Liver (tissue), 9 donors: ENCODE results near the gene CAPRIN1. TPM values are rescaled to one million over a fixed set of nuclear protein-coding genes. Genes with fewer than 3 reads are reported as not detected.

ENCODE experiments used
- DNase-seq: peaks from one replicate; pipeline ENCODE4 v3.0.0-alpha.2; 2017; ENCODE audit warnings: low spot score
- H3K27ac ChIP-seq, 2 donors: one replicate each; pipeline ENCODE4 v1.7.0; 2013; ENCODE audit warnings: inconsistent platforms in 2 of 2, low read length in 2 of 2, control low read depth in 1 of 2, low read depth in 1 of 2, mild to moderate bottlenecking in 1 of 2
- H3K27me3 ChIP-seq, 4 donors: one replicate each; pipeline versions ENCODE4 v1.6.1 to v1.7.0; 2013; ENCODE audit warnings: low read length in 3 of 4, inconsistent platforms in 1 of 4, mild to moderate bottlenecking in 1 of 4, moderate library complexity in 1 of 4; ENCODE audit not compliant: control insufficient read depth in 4 of 4, insufficient read depth in 4 of 4
- H3K36me3 ChIP-seq, 4 donors: one replicate each; pipeline versions ENCODE4 v1.6.1 to v1.7.0; 2013; ENCODE audit warnings: low read length in 3 of 4, mild to moderate bottlenecking in 3 of 4, low read depth in 1 of 4, moderate library complexity in 1 of 4; ENCODE audit not compliant: control insufficient read depth in 4 of 4, insufficient read depth in 3 of 4
- H3K4me1 ChIP-seq, 4 donors: one replicate each; pipeline versions ENCODE4 v1.6.1 to v1.7.0; 2013; ENCODE audit warnings: low read length in 3 of 4, mild to moderate bottlenecking in 3 of 4, moderate library complexity in 1 of 4; ENCODE audit not compliant: control insufficient read depth in 4 of 4, insufficient read depth in 4 of 4
- H3K4me3 ChIP-seq, 3 donors: one replicate each; pipeline versions ENCODE4 v1.6.1 to v1.7.0; 2013; ENCODE audit warnings: low read length in 3 of 3, control low read depth in 1 of 3, low read depth in 1 of 3, mild to moderate bottlenecking in 1 of 3
- H3K9ac ChIP-seq, 2 donors: one replicate each; pipeline ENCODE4 v1.7.0; 2013; ENCODE audit warnings: low read length in 2 of 2, mild to moderate bottlenecking in 2 of 2, moderate library complexity in 2 of 2, control low read depth in 1 of 2, low read depth in 1 of 2
- H3K9me3 ChIP-seq, 4 donors: one replicate each; pipeline versions ENCODE4 v1.6.1 to v1.7.0; 2013; ENCODE audit warnings: low read length in 3 of 4; ENCODE audit not compliant: control insufficient read depth in 4 of 4
- CTCF ChIP-seq: fragments of 150-350 bp; IDR thresholded peaks from 2 replicates; pipeline ENCODE4 v1.5.1; 2017; ENCODE audit warnings: improper control_type of control experiment, low read depth, low read length; ENCODE audit not compliant: missing input control
- EGR1 ChIP-seq, 2 donors: IDR thresholded peaks; 2 replicates each; pipeline ENCODE4 v1.6.1; 2016 to 2018; ENCODE audit warnings: antibody characterized with exemption in 2 of 2, low read depth in 2 of 2
- FOXA1 ChIP-seq: IDR thresholded peaks from 2 replicates; pipeline ENCODE4 v1.6.1; 2016; ENCODE audit warnings: antibody characterized with exemption
- FOXA2 ChIP-seq: IDR thresholded peaks from 2 replicates; pipeline ENCODE4 v1.6.1; 2016; ENCODE audit warnings: antibody characterized with exemption
- GABPA ChIP-seq, 2 donors: IDR thresholded peaks in 1 of 2; conservative IDR thresholded peaks in 1 of 2; 2 replicates each; pipeline ENCODE4 v1.6.1; 2016; ENCODE audit warnings: antibody characterized with exemption in 2 of 2, mild to moderate bottlenecking in 1 of 2, moderate library complexity in 1 of 2
- HNF4A ChIP-seq, 2 donors: conservative IDR thresholded peaks; 2 replicates each; pipeline ENCODE4 v1.6.1; 2016; ENCODE audit warnings: antibody characterized with exemption in 2 of 2, mild to moderate bottlenecking in 2 of 2
- HNF4G ChIP-seq: IDR thresholded peaks from 2 replicates; pipeline ENCODE4 v1.6.1; 2016; ENCODE audit warnings: antibody characterized with exemption
- JUND ChIP-seq, 2 donors: IDR thresholded peaks; 2 replicates each; pipeline ENCODE4 v1.6.1; 2016; ENCODE audit warnings: antibody characterized with exemption in 2 of 2
- MAX ChIP-seq: IDR thresholded peaks from 2 replicates; pipeline ENCODE4 v1.6.1; 2016; ENCODE audit warnings: antibody characterized with exemption
- NR2F2 ChIP-seq: IDR thresholded peaks from 2 replicates; pipeline ENCODE4 v1.6.1; 2016; ENCODE audit warnings: antibody characterized with exemption
- RAD21 ChIP-seq, 2 donors: IDR thresholded peaks; 2 replicates each; pipeline ENCODE4 v1.6.1; 2016; ENCODE audit warnings: antibody characterized with exemption in 2 of 2, mild to moderate bottlenecking in 2 of 2
- REST ChIP-seq: IDR thresholded peaks from 2 replicates; pipeline ENCODE4 v1.6.1; 2016; ENCODE audit warnings: antibody characterized with exemption, mild to moderate bottlenecking
- RXRA ChIP-seq, 2 donors: IDR thresholded peaks; 2 replicates each; pipeline ENCODE4 v1.6.1; 2017 to 2018; ENCODE audit warnings: antibody characterized with exemption in 2 of 2, mild to moderate bottlenecking in 1 of 2
- SP1 ChIP-seq: IDR thresholded peaks from 2 replicates; pipeline ENCODE4 v1.6.1; 2018; ENCODE audit warnings: antibody characterized with exemption, mild to moderate bottlenecking
- TAF1 ChIP-seq: conservative IDR thresholded peaks from 2 replicates; pipeline ENCODE4 v1.6.1; 2016; ENCODE audit warnings: antibody characterized with exemption, mild to moderate bottlenecking
- YY1 ChIP-seq: IDR thresholded peaks from 2 replicates; pipeline ENCODE4 v1.6.1; 2016; ENCODE audit warnings: antibody characterized with exemption, mild to moderate bottlenecking
- ZBTB33 ChIP-seq: IDR thresholded peaks from 2 replicates; pipeline ENCODE4 v1.6.1; 2016; ENCODE audit warnings: antibody characterized with exemption
- WGBS: extraction: QIAGEN DNeasy Blood & Tissue Kit; methylation state at CpG from one replicate; pipeline ENCODE4 v1.1.7; 2013; 5-methylcytosine and 5-hydroxymethylcytosine counted together
- polyA plus RNA-seq, 2 donors: library from polyadenylated mRNA; stranded (reverse) in 1 of 2; unstranded in 1 of 2; fragments of 200-250 nt in 1 of 2; fragments of >200 nt in 1 of 2; fragmentation: Nextera tagmentation in 1 of 2; extraction: Ambion mirVana in 1 of 2; gene quantifications; one replicate each; pipeline versions ENCODE4 v1.2.1 to v1.2.3, GENCODE V29; 2013 to 2015
- total RNA-seq, 2 donors: library from RNA; depleted of rRNA; stranded (reverse); fragments of >200 nt; gene quantifications; one replicate each; pipeline ENCODE4 v1.2.3, GENCODE V29; 2014
- donor health status: healthy.
- donor health status: healthy.
- donor health status: healthy.
- donor health status: healthy.
- donor health status: healthy.

The CAPRIN1 gene
- total and polyA plus RNA-seq, 4 donors, result 19.5 to 112 (median 56.5) TPM

GRCh38 chr11:34105957-34106504, 54.5 kb downstream of the CAPRIN1 start:
- Histone ChIP-seq H3K27me3 (no peaks in the 10 kb centered on the region), H3K4me3 (peak overlapping the region; percentile 71 to 96 (median 78)), H3K36me3 (peaks cover under 1 to 26% (median 18%) of the 10 kb centered on the region in 4 donors), H3K9me3 (no peaks in the 10 kb centered on the region), H3K4me1 (peaks cover 3 to 26% (median 15%) of the 10 kb centered on the region in 4 donors), H3K9ac (peak overlapping the region; percentile 77 to 85), H3K27ac (peak overlapping the region; percentile 83 to 88)
- no peak for DNase-seq
- WGBS, result 2% methylated on average over 17 of the region's 17 CpGs
- TF ChIP-seq RXRA (IDR thresholded peaks at IDR 0.05), result no peak
- no peak for TF ChIP-seq NR2F2
- no peak for TF ChIP-seq YY1
- no peak for TF ChIP-seq HNF4A (conservative IDR thresholded peaks at IDR 0.05)
- TF ChIP-seq MAX, result no peak
- TF ChIP-seq RAD21 (IDR thresholded peaks at IDR 0.05), result no peak
- no peak for TF ChIP-seq HNF4G
- TF ChIP-seq FOXA1, result no peak
- no peak for TF ChIP-seq ZBTB33
- no peak for TF ChIP-seq EGR1 (IDR thresholded peaks at IDR 0.05; ENCODE audit: low read depth in 2 of 2)
- no peak for TF ChIP-seq JUND (IDR thresholded peaks at IDR 0.05)
- no peak for TF ChIP-seq FOXA2
- TF ChIP-seq CTCF, result no peak
- no peak for TF ChIP-seq REST
- no peak for TF ChIP-seq GABPA (IDR thresholded peaks at IDR 0.05 in 1 of 2, conservative IDR thresholded peaks at IDR 0.05 in 1 of 2)
- no peak for TF ChIP-seq TAF1
- TF ChIP-seq SP1, result no peak
